HEK293 (cell line): Measurements from ENCODE around the gene SNAPIN.

Experiments used
- GLIS1 ChIP-seq: fragments of 450-650 bp; formaldehyde crosslinking; IDR thresholded peaks from 2 replicates; pipeline ENCODE4 v1.5.1; 2016; ENCODE audit warnings: missing biosample characterization, missing genetic modification characterization
- HOXA7 ChIP-seq: sonication (generic); formaldehyde crosslinking; IDR thresholded peaks from 2 replicates; pipeline ENCODE4 v1.8.1; 2022; ENCODE audit warnings: missing genetic modification reagents, borderline replicate concordance
- HOXC10 ChIP-seq: sonication (generic); formaldehyde crosslinking; IDR thresholded peaks from 2 replicates; pipeline ENCODE4 v1.8.1; 2023; ENCODE audit warnings: mild to moderate bottlenecking, missing genetic modification reagents
- MZF1 ChIP-seq: fragments of 450-650 bp; formaldehyde crosslinking; IDR thresholded peaks from 2 replicates; pipeline ENCODE4 v1.5.1; 2017; ENCODE audit warnings: missing biosample characterization, missing genetic modification characterization, borderline replicate concordance
- ZFP37 ChIP-seq: fragments of 450-650 bp; formaldehyde crosslinking; IDR thresholded peaks from 2 replicates; pipeline ENCODE4 v1.5.1; 2016; ENCODE audit warnings: missing biosample characterization, missing genetic modification characterization
- ZNF132 ChIP-seq: fragments of 450-650 bp; formaldehyde crosslinking; IDR thresholded peaks from 2 replicates; pipeline ENCODE4 v1.5.1; 2017; ENCODE audit warnings: missing biosample characterization, missing genetic modification characterization, borderline replicate concordance
- ZNF133 ChIP-seq: fragments of 450-650 bp; formaldehyde crosslinking; IDR thresholded peaks from 2 replicates; pipeline ENCODE4 v1.5.1; 2016; ENCODE audit warnings: missing biosample characterization, missing genetic modification characterization
- ZNF202 ChIP-seq: fragments of 450-650 bp; formaldehyde crosslinking; IDR thresholded peaks from 2 replicates; pipeline ENCODE4 v1.5.1; 2016; ENCODE audit warnings: missing biosample characterization, missing genetic modification characterization, borderline replicate concordance
- ZNF211 ChIP-seq: fragments of 450-650 bp; formaldehyde crosslinking; IDR thresholded peaks from 2 replicates; pipeline ENCODE4 v1.5.1; 2016; ENCODE audit warnings: low read depth, missing biosample characterization, missing genetic modification characterization
- ZNF292 ChIP-seq: fragments of 450-650 bp; formaldehyde crosslinking; IDR thresholded peaks from 2 replicates; pipeline ENCODE4 v1.5.1; 2016; ENCODE audit warnings: low read depth, missing biosample characterization, missing genetic modification characterization, borderline replicate concordance
- ZNF335 ChIP-seq: fragments of 450-650 bp; formaldehyde crosslinking; conservative IDR thresholded peaks from 2 replicates; pipeline ENCODE4 v1.5.1; 2016; ENCODE audit warnings: missing biosample characterization, missing genetic modification characterization
- ZNF558 ChIP-seq: fragments of 450-650 bp; formaldehyde crosslinking; IDR thresholded peaks from 2 replicates; pipeline ENCODE4 v1.5.1; 2016; ENCODE audit warnings: missing biosample characterization, missing genetic modification characterization
- ZNF560 ChIP-seq: fragments of 450-650 bp; formaldehyde crosslinking; IDR thresholded peaks from 2 replicates; pipeline ENCODE4 v1.5.1; 2017; ENCODE audit warnings: missing biosample characterization, missing genetic modification characterization, borderline replicate concordance
- ZNF561 ChIP-seq: fragments of 450-650 bp; IDR thresholded peaks from 2 replicates; pipeline ENCODE4 v1.5.1; 2018; ENCODE audit warnings: missing biosample characterization, missing genetic modification characterization, borderline replicate concordance
- ZNF596 ChIP-seq: fragments of 450-650 bp; IDR thresholded peaks from 2 replicates; pipeline ENCODE4 v1.5.0; 2018; ENCODE audit warnings: missing biosample characterization, mild to moderate bottlenecking, missing genetic modification characterization, moderate library complexity
- ZNF610 ChIP-seq: fragments of 450-650 bp; formaldehyde crosslinking; IDR thresholded peaks from 2 replicates; pipeline ENCODE4 v1.5.1; 2016; ENCODE audit warnings: missing biosample characterization, missing genetic modification characterization, borderline replicate concordance
- ZNF768 ChIP-seq: fragments of 450-650 bp; formaldehyde crosslinking; IDR thresholded peaks from 2 replicates; pipeline ENCODE4 v1.5.1; 2018; ENCODE audit warnings: missing biosample characterization, mild to moderate bottlenecking, missing genetic modification characterization
- ZNF843 ChIP-seq: fragments of 450-650 bp; formaldehyde crosslinking; IDR thresholded peaks from 2 replicates; pipeline ENCODE4 v1.5.1; 2016; ENCODE audit warnings: missing biosample characterization, missing genetic modification characterization
- ZSCAN16 ChIP-seq: fragments of 450-650 bp; formaldehyde crosslinking; IDR thresholded peaks from 2 replicates; pipeline ENCODE4 v1.5.1; 2016; ENCODE audit warnings: missing biosample characterization, missing genetic modification characterization
- TF ChIP-seq, protein P1 (sequence below): fragments of 450-650 bp; formaldehyde crosslinking; IDR thresholded peaks from 2 replicates; pipeline ENCODE4 v1.5.1; 2016; ENCODE audit warnings: missing biosample characterization, missing genetic modification characterization
- TF ChIP-seq, protein P2 (sequence below): fragments of 450-650 bp; formaldehyde crosslinking; IDR thresholded peaks from 2 replicates; pipeline ENCODE4 v1.5.1; 2016; ENCODE audit warnings: missing biosample characterization, missing genetic modification characterization
- TF ChIP-seq, protein P3 (sequence below): fragments of 450-650 bp; formaldehyde crosslinking; IDR thresholded peaks from 2 replicates; pipeline ENCODE4 v1.5.1; 2017; ENCODE audit warnings: missing biosample characterization, missing genetic modification characterization
- TF ChIP-seq, protein P4 (sequence below): fragments of 450-650 bp; formaldehyde crosslinking; IDR thresholded peaks from 2 replicates; pipeline ENCODE4 v1.5.1; 2016; ENCODE audit warnings: missing biosample characterization, missing genetic modification characterization
- TF ChIP-seq, protein P5 (sequence below): fragments of 450-650 bp; formaldehyde crosslinking; IDR thresholded peaks from 2 replicates; pipeline ENCODE4 v1.5.0; 2017; ENCODE audit warnings: missing biosample characterization, missing genetic modification characterization, borderline replicate concordance
- TF ChIP-seq, protein P6 (sequence below): fragments of 450-650 bp; formaldehyde crosslinking; IDR thresholded peaks from 2 replicates; pipeline ENCODE4 v1.5.1; 2017; ENCODE audit warnings: missing biosample characterization, missing genetic modification characterization
- TF ChIP-seq, protein P7 (sequence below): fragments of 450-650 bp; formaldehyde crosslinking; IDR thresholded peaks from 2 replicates; pipeline ENCODE4; 2016; ENCODE audit warnings: missing biosample characterization, missing genetic modification characterization

The SNAPIN gene

DNA sequence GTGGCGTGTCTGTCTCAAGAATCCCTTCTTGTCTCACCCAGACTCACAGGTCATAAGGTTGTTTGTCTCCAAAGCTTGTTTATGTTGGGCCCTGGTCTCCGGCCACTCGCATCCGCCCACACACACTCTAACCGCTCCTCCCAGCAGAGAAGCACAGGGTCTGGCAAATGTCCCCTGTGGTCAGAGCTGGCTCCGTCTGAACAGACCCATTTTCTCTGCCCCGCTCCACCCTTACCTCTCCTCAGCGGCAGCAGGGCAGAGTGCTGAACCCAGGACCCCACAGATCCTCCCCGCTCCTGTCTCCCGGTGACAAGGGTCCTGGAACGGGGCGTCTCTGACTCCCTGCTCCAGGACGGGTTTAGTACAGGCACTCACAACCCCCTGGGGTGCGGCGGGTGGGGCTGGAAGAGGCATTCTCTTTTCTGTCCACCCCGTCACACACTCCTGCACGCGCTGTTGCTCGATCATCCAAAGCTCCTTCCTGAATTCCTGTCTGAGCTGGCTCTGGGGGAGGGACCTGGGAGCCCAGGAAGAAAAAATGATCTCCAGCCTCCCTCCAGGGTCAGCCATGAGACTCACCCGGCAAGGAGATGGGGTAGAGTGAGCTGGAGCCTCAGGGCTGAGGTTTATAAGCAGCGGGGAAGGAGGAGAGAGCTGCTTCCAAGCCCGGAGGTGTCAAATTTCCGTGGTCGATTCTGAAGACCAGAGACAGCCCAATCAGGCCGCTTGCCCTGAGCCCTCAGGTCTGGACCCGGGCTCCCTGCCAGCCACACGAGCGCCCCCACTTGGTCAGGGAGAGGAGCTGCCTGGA is 31.4 kb upstream of the SNAPIN start, which contains the start of gene S100A13 (continued):
- TF ChIP-seq, protein P1, sequence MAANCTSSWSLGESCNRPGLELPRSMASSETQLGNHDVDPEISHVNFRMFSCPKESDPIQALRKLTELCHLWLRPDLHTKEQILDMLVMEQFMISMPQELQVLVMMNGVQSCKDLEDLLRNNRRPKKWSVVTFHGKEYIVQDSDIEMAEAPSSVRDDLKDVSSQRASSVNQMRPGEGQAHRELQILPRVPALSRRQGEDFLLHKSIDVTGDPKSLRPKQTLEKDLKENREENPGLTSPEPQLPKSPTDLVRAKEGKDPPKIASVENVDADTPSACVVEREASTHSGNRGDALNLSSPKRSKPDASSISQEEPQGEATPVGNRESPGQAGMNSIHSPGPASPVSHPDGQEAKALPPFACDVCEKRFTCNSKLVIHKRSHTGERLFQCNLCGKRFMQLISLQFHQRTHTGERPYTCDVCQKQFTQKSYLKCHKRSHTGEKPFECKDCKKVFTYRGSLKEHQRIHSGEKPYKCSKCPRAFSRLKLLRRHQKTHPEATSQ (tag by site-specific recombination), result no peak
- no peak; the same call in 1 of the 2 replicates for TF ChIP-seq ZNF768 (tag by site-specific recombination)
- TF ChIP-seq HOXC10 (CRISPR knock-in tag), result no peak
- no peak for TF ChIP-seq ZNF132 (tag by site-specific recombination)
- TF ChIP-seq, protein P2, sequence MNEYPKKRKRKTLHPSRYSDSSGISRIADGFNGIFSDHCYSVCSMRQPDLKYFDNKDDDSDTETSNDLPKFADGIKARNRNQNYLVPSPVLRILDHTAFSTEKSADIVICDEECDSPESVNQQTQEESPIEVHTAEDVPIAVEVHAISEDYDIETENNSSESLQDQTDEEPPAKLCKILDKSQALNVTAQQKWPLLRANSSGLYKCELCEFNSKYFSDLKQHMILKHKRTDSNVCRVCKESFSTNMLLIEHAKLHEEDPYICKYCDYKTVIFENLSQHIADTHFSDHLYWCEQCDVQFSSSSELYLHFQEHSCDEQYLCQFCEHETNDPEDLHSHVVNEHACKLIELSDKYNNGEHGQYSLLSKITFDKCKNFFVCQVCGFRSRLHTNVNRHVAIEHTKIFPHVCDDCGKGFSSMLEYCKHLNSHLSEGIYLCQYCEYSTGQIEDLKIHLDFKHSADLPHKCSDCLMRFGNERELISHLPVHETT (tag by site-specific recombination), result no peak
- no peak for TF ChIP-seq ZSCAN16 (tag by site-specific recombination)
- TF ChIP-seq, protein P3, sequence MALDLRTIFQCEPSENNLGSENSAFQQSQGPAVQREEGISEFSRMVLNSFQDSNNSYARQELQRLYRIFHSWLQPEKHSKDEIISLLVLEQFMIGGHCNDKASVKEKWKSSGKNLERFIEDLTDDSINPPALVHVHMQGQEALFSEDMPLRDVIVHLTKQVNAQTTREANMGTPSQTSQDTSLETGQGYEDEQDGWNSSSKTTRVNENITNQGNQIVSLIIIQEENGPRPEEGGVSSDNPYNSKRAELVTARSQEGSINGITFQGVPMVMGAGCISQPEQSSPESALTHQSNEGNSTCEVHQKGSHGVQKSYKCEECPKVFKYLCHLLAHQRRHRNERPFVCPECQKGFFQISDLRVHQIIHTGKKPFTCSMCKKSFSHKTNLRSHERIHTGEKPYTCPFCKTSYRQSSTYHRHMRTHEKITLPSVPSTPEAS, result no peak
- TF ChIP-seq ZNF211 (tag by site-specific recombination), result no peak
- TF ChIP-seq ZNF335, result peak; percentile 77
- TF ChIP-seq, protein P4, sequence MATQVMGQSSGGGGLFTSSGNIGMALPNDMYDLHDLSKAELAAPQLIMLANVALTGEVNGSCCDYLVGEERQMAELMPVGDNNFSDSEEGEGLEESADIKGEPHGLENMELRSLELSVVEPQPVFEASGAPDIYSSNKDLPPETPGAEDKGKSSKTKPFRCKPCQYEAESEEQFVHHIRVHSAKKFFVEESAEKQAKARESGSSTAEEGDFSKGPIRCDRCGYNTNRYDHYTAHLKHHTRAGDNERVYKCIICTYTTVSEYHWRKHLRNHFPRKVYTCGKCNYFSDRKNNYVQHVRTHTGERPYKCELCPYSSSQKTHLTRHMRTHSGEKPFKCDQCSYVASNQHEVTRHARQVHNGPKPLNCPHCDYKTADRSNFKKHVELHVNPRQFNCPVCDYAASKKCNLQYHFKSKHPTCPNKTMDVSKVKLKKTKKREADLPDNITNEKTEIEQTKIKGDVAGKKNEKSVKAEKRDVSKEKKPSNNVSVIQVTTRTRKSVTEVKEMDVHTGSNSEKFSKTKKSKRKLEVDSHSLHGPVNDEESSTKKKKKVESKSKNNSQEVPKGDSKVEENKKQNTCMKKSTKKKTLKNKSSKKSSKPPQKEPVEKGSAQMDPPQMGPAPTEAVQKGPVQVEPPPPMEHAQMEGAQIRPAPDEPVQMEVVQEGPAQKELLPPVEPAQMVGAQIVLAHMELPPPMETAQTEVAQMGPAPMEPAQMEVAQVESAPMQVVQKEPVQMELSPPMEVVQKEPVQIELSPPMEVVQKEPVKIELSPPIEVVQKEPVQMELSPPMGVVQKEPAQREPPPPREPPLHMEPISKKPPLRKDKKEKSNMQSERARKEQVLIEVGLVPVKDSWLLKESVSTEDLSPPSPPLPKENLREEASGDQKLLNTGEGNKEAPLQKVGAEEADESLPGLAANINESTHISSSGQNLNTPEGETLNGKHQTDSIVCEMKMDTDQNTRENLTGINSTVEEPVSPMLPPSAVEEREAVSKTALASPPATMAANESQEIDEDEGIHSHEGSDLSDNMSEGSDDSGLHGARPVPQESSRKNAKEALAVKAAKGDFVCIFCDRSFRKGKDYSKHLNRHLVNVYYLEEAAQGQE (tag by site-specific recombination), result 0 out of 2 replicates have a peak, but pooled peaks have one; percentile 9
- TF ChIP-seq ZNF596, result peak; percentile 60
- no peak for TF ChIP-seq ZNF843 (tag by site-specific recombination)
- TF ChIP-seq, protein P5, sequence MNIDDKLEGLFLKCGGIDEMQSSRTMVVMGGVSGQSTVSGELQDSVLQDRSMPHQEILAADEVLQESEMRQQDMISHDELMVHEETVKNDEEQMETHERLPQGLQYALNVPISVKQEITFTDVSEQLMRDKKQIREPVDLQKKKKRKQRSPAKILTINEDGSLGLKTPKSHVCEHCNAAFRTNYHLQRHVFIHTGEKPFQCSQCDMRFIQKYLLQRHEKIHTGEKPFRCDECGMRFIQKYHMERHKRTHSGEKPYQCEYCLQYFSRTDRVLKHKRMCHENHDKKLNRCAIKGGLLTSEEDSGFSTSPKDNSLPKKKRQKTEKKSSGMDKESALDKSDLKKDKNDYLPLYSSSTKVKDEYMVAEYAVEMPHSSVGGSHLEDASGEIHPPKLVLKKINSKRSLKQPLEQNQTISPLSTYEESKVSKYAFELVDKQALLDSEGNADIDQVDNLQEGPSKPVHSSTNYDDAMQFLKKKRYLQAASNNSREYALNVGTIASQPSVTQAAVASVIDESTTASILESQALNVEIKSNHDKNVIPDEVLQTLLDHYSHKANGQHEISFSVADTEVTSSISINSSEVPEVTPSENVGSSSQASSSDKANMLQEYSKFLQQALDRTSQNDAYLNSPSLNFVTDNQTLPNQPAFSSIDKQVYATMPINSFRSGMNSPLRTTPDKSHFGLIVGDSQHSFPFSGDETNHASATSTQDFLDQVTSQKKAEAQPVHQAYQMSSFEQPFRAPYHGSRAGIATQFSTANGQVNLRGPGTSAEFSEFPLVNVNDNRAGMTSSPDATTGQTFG, result no peak
- no peak for TF ChIP-seq MZF1 (tag by site-specific recombination)
- peak; percentile 53; the same call in 1 of the 2 replicates for TF ChIP-seq ZNF561 (tag by site-specific recombination)
- TF ChIP-seq ZNF292 (tag by site-specific recombination), result no peak
- TF ChIP-seq, protein P6, sequence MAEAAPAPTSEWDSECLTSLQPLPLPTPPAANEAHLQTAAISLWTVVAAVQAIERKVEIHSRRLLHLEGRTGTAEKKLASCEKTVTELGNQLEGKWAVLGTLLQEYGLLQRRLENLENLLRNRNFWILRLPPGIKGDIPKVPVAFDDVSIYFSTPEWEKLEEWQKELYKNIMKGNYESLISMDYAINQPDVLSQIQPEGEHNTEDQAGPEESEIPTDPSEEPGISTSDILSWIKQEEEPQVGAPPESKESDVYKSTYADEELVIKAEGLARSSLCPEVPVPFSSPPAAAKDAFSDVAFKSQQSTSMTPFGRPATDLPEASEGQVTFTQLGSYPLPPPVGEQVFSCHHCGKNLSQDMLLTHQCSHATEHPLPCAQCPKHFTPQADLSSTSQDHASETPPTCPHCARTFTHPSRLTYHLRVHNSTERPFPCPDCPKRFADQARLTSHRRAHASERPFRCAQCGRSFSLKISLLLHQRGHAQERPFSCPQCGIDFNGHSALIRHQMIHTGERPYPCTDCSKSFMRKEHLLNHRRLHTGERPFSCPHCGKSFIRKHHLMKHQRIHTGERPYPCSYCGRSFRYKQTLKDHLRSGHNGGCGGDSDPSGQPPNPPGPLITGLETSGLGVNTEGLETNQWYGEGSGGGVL (tag by site-specific recombination), result no peak; the same call in none of the 2 replicates
- no peak for TF ChIP-seq ZNF558 (tag by site-specific recombination)
- TF ChIP-seq ZNF202 (tag by site-specific recombination), result no peak
- TF ChIP-seq ZNF133 (tag by site-specific recombination), result no peak
- TF ChIP-seq ZFP37, result no peak; the same call in 1 of the 2 replicates
- TF ChIP-seq ZNF610, result no peak; the same call in 1 of the 2 replicates
- no peak for TF ChIP-seq ZNF560 (tag by site-specific recombination)
- TF ChIP-seq GLIS1, result peak; percentile 89
- TF ChIP-seq, protein P7, sequence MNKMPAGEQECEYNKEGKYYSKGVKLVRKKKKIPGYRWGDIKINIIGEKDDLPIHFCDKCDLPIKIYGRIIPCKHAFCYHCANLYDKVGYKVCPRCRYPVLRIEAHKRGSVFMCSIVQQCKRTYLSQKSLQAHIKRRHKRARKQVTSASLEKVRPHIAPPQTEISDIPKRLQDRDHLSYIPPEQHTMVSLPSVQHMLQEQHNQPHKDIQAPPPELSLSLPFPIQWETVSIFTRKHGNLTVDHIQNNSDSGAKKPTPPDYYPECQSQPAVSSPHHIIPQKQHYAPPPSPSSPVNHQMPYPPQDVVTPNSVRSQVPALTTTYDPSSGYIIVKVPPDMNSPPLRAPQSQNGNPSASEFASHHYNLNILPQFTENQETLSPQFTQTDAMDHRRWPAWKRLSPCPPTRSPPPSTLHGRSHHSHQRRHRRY (tag by site-specific recombination), result no peak
- no peak for TF ChIP-seq HOXA7 (CRISPR knock-in tag)
